ENCODE data around the gene ATG5. TPM values are rescaled to one million over a fixed set of nuclear protein-coding genes. Genes with fewer than 3 reads are reported as not detected.
A peak's percentile ranks its signal among the peaks of the same experiment; 100 is the strongest.

The ATG5 gene
- total RNA-seq, 2 donors from 2014 or later, result 42.1 to 48.0 TPM

DNA sequence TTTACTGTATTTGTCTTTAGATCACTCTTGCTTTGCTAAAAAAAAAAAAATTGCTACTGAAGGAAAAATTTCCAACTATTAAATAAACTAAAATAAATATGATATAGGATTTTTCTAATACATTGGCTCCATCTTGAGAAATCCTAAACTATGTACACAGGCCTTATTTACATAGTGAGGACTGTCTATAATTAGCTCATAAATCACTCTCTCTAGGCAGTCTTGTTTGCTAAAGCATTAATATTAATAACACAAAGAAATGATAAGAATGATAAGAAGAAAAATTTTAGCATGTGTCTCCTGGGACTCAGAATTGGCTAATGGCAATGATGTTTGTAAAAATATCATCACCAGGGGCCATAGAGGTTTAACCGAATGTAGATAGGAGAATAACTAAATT lies 21.7 kb upstream of the ATG5 start:
- Histone ChIP-seq H3K36me3 (no peaks in the 10 kb centered on the region), H3K4me3 (no peak overlapping the region), H3K4me1 (no peaks in the 10 kb centered on the region), H3K9me3 (no peaks in the 10 kb centered on the region), H3K27ac (no peak overlapping the region), H3K9ac (ENCODE audit: low read depth in 2 of 2, low read length in 2 of 2) (no peak overlapping the region), H3K27me3 (no peaks in the 10 kb centered on the region)
- no peak for DNase-seq
- TF ChIP-seq, protein P1, sequence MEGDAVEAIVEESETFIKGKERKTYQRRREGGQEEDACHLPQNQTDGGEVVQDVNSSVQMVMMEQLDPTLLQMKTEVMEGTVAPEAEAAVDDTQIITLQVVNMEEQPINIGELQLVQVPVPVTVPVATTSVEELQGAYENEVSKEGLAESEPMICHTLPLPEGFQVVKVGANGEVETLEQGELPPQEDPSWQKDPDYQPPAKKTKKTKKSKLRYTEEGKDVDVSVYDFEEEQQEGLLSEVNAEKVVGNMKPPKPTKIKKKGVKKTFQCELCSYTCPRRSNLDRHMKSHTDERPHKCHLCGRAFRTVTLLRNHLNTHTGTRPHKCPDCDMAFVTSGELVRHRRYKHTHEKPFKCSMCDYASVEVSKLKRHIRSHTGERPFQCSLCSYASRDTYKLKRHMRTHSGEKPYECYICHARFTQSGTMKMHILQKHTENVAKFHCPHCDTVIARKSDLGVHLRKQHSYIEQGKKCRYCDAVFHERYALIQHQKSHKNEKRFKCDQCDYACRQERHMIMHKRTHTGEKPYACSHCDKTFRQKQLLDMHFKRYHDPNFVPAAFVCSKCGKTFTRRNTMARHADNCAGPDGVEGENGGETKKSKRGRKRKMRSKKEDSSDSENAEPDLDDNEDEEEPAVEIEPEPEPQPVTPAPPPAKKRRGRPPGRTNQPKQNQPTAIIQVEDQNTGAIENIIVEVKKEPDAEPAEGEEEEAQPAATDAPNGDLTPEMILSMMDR (IDR thresholded peaks at IDR 0.05), result no peak
- intact Hi-C loops (cut with DNase I), result no loop called here

DNA sequence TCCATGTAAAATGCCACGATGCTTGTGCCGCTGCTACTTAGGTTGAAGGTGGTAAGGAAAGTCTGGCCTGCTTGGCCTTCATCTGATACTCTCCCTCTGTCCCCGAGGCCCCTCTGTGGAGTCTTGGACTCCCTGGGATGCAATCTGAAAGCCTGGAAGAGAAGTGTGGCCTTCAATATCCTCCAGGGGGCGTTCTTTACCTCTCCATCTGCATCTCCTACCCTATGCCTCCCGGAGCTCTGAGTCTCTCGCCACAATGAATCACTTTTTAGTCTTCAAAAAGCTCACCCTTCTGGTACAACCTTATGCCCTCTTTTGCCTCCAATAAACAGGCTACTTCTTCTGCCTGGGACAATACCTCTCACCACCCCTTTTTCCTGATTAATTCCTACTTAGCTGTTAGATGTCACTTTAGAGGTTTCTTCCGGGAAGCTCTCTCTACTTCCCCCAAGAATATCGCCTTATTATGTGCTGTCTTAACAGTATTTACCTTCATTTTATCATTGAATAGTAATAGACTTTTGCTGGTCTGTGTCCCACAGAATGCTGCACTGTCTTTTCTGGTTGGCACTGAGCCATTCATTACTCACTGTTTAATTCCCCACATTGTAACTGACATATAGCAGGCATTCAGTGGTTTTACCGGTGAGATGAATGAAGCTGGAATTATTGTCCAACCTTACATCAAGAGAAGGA lies 13.9 kb upstream of the ATG5 start:
- intact Hi-C loops (cut with DNase I), result loop anchor here (5.0 kb wide), 2 partner anchors 228 to 658 kb away; no protein-coding TSS in a partner anchor

DNA sequence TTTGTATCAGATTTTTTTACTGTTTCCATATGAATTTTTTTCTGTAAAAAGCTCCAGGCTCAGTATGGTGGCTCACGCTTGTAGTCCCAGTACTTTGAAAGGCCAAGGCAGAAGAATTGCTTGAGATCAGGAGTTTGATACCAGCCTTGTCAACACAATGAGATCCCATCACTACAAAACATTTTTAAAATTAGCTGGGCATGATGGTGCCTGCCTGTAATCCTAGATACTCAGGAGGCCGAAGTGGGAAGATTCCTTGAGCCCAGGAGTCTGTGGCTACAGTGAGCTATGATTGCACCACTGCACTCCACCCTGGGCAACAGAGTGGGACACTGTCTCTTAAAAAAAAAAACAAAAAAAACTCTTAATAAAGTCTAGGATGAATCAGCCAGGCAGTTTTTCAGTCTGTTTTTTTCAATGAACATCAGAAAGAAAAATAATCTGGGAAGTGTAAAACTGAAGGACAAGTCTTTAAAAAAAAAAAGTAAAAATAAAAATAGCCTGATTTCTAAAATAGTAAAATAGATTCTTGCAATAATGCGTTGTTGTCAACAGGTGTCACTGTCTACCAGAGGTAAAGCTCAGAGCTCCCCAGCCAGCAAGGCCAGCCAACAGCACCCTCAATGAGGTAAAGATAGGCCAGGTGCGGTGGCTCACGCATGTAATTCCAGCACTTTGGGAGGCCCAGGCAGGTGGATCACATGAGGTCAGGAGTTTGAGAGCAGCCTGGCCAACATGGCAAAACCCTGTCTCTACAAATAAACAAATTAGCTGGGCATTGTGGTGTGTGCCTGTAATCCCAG lies 9.3 kb upstream of the ATG5 start:
- TF ChIP-seq, protein P1 (IDR thresholded peaks at IDR 0.05), result peak; percentile 60
- no peaks in the 10 kb centered on the region for H3K36me3 ChIP-seq
- H3K27me3 ChIP-seq, result no peaks in the 10 kb centered on the region
- intact Hi-C loops (cut with DNase I), result loop anchor here (5.0 kb wide), 2 partner anchors 232 to 662 kb away; no protein-coding TSS in a partner anchor
- H3K4me3 ChIP-seq, result no peak overlapping the region
- H3K9me3 ChIP-seq, result no peaks in the 10 kb centered on the region
- no peak overlapping the region for H3K27ac ChIP-seq
- no peak overlapping the region for H3K9ac ChIP-seq (ENCODE audit: low read depth in 2 of 2, low read length in 2 of 2)
- DNase-seq, result peak; percentile 31
- no peaks in the 10 kb centered on the region for H3K4me1 ChIP-seq

More for the DNA sequence above, 13.9 kb upstream of the ATG5 start:
- Histone ChIP-seq H3K27me3 (no peaks in the 10 kb centered on the region), H3K9ac (ENCODE audit: low read depth in 2 of 2, low read length in 2 of 2) (no peak overlapping the region), H3K9me3 (no peaks in the 10 kb centered on the region), H3K4me3 (no peak overlapping the region), H3K36me3 (no peaks in the 10 kb centered on the region), H3K27ac (no peak overlapping the region), H3K4me1 (no peaks in the 10 kb centered on the region)
- TF ChIP-seq, protein P1 (IDR thresholded peaks at IDR 0.05), result peak; percentile 66
- peak; percentile 65 for DNase-seq

DNA sequence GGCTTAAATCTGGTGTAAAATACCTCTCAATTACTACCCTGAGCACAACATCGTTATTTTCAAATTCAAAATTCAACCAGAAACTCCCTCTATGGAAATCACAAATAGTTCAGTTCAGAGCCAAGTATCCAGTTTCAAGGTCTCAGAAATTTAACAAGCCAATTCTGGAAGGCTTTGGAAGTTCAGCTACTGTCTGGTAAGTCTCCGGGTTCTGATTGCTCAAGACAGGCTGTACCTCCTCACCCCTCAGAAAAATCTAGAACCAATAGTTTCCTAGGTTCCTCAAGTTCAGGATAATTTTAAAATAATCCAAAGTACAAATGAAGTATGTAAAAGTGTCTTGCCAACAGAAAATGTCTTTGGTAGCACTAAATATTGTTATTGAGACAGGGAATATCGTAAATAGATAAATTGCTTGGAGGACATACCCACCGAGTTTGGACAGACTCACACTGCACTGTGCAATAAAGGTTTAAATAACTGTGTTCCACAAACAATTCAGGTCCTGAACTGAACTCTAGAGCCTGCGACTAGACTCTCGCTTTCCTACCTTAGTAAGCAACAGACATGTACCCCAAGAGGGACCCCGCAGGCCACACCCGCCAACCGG lies 729 bp downstream of the ATG5 start:
- no peak for DNase-seq
- Histone ChIP-seq H3K27ac (peak overlapping the region; percentile 91), H3K4me3 (peak overlapping the region; percentile 68), H3K9me3 (no peaks in the 10 kb centered on the region), H3K27me3 (no peaks in the 10 kb centered on the region), H3K36me3 (no peaks in the 10 kb centered on the region), H3K4me1 (peaks cover 11% of the 10 kb centered on the region), H3K9ac (ENCODE audit: low read depth in 2 of 2, low read length in 2 of 2) (peak overlapping the region; percentile 87 to 95)
- TF ChIP-seq, protein P1 (IDR thresholded peaks at IDR 0.05), result no peak
- intact Hi-C loops (cut with DNase I), result no loop called here

DNA sequence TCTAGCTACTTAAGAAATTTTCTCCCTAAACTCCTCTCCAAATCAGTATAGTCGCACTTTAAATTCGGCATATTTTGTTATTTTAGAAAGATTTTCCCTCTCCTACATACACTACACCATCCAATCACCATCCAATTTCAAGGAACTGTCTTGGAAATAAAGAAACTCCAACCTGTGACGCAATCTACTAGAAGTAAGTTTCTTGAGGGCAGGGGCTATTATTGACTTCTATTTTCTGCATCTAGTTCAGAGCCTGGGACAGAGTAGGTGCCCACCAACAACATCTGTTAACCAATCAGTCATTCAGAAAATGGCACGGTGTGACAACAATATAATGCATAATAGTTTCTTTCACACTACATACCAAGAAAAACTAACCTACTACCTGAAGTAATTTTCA lies 3.6 kb downstream of the ATG5 start:
- TF ChIP-seq, protein P1 (IDR thresholded peaks at IDR 0.05), result no peak
- Histone ChIP-seq H3K36me3 (no peaks in the 10 kb centered on the region), H3K4me3 (no peak overlapping the region), H3K9me3 (no peaks in the 10 kb centered on the region), H3K4me1 (peaks cover 11% of the 10 kb centered on the region), H3K9ac (ENCODE audit: low read depth in 2 of 2, low read length in 2 of 2) (no peak overlapping the region), H3K27ac (no peak overlapping the region), H3K27me3 (no peaks in the 10 kb centered on the region)
- intact Hi-C loops (cut with DNase I), result no loop called here
- no peak for DNase-seq

All from colonic mucosa (tissue), 4 donors.